ENCODE results near the gene CDC42.

The CDC42 gene

GRCh38 chr1:22037520-22037919, 15.0 kb upstream of the CDC42 start:
- peak; percentile 17 for DNase-seq (ENCODE audit: low read depth, low spot score)

GRCh38 chr1:22038036-22038435, 14.5 kb upstream of the CDC42 start:
- no peak for DNase-seq (ENCODE audit: low read depth, low spot score)

GRCh38 chr1:22039594-22040285, 12.8 kb upstream of the CDC42 start:
- DNase-seq (ENCODE audit: low read depth, low spot score): peak; percentile 65

- no peak for DNase-seq (ENCODE audit: low read depth, low spot score)
Measured at GRCh38 chr1:22040286-22040623, 12.3 kb upstream of the CDC42 start.

DNA sequence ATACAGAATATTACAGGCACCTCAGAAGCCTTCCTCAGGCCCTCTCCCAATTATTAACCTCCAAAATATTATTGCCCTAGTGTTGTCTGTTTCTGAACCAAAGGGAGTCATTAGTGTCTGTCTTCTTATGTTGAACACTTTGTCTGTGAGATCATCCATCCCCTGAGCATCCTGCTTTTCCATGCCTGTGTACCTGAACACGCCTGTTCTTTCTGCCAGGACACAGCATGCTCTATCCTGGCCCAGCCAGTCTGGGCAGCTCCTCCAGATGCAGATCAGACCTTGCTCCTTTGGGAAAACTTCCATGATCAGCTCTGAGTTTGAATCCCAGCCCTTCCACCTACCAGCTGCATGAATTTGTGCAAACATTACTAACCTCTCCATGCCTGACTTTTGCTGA, 11.0 kb upstream of the CDC42 start:
- DNase-seq (ENCODE audit: low read depth, low spot score): no peak

DNA sequence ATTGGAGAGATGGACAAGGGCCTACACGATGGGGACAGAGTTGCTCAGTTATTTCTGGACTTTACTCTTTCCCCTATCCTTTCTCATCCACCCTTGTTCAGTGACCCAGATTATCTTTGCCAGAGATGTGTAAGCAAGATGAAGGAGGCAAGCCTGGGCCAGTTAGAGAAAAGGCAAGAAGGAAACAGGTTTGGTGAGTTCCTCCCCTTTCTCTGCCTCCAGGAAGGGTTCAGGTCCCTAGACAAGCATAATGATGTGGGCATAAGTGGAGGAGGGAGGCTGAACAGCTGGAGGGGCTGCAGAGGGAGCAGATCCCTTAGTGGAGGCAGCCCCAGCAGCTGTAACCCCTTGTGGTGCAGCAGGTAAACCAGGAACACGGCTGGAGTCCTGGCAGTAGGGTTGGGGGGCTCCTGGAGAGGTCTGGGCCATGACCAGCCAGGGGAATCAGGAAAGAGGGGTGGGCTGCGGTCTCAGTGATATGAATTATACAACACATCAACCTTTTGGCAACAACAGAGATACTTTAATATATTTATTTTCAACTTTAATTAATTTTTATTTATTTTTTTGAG, 9.2 kb upstream of the CDC42 start:
- DNase-seq (ENCODE audit: low read depth, low spot score): peak; percentile 84

GRCh38 chr1:22044690-22045420, 7.7 kb upstream of the CDC42 start:
- no peak for DNase-seq (ENCODE audit: low read depth, low spot score)

DNA sequence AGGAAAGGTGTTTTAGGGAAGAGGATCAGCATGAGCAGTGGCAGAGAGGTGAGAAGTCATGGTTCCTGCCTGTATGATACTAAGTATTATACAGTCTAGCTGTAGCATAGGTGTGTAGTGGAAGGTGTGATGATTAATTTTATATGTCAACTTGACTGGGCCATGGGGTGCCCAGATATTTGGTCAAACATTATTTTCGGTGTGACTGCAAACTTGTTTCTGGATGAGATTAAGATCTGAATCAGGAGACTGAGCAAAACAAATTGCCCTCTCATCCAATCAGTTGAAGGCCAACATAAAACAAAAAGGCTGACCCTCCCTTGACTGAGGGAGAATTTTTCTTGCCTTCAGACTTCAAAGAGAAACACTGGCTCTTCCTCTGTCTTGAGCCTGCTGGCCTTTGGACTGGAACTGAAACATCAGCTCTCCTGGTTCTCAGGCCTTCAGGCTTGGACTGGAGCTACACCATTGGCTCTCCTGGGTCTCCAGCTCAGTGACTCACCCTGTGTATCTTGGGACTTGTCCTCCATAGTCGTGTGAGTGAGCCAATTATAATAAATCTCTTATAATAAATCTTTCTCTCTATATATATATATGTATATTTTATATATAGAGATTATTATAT, 6.8 kb upstream of the CDC42 start:
- no peak for DNase-seq (ENCODE audit: low read depth, low spot score)

- peak; percentile 18 for DNase-seq (ENCODE audit: low read depth, low spot score)
Measured at GRCh38 chr1:22048351-22049192, 3.9 kb upstream of the CDC42 start.

DNA sequence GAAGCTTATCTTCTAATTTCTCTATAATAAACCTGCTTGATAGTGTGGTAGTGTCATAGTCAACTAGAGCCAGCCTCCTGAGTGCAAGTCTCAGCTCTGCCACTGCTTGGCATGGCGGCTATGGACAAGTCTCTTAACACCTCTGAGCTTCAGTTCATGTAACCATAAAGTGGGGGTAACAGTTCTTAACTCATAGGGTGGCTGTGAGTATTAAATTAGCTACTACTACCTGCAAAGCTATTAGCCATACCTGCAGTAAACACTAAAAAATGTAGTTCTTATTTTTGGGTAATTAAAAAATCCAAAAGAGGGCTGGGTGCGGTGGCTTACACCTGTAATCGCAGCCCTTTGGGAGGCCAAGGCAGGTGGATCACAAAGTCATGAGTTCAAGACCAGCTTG, 2.2 kb upstream of the CDC42 start:
- no peak for DNase-seq (ENCODE audit: low read depth, low spot score)

- no peak for DNase-seq (ENCODE audit: low read depth, low spot score)
Measured at GRCh38 chr1:22051607-22052114, 848 bp upstream of the CDC42 start.

DNA sequence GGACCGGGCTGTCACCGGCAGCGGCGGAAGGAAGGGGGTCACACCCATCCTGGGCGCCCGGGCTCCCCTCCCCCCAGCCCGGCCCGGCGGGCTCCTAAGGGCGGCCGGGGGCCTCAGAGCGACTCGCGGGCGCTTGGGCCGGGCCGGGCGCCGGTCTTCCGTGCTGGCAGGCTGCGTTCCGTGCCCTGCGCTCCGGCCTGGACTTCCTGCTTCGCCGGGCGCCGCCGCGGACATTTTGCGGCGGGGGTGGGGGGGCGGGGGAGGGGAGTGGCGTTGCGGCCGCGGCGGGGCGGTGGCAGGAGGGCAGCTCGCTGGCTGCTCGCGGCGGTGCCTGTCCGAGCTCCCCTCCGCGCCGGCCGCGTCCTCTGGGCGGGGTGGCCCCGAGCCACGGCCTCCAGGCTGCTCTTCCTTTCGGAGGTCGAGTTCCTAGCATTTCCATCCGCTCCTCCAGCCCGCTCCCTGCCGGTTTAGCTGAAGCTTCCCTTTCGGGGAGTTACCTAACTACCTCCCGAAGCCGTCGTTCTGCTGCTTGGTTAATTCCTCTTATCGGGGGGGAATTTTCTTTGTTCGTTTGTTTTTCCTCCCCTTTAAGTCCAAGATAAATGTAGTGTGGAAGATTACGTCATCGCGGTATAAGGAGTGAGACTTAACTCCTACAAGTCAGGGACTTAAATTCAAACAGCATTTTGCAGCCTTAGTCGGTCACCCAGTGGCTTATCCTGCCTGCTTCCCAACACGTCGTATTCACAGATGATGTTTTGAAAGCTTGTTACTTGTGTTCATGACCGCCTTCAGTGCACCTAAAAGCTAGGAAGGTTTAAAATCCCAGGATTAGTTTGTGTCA, 730 bp downstream of the CDC42 start:
- DNase-seq (ENCODE audit: low read depth, low spot score): peak; percentile 80

- no peak for DNase-seq (ENCODE audit: low read depth, low spot score)
Measured at GRCh38 chr1:22053861-22054770, 1.6 kb downstream of the CDC42 start.

- DNase-seq (ENCODE audit: low read depth, low spot score): peak; percentile 58
Measured at GRCh38 chr1:22055463-22055862, 3.0 kb downstream of the CDC42 start.

DNA sequence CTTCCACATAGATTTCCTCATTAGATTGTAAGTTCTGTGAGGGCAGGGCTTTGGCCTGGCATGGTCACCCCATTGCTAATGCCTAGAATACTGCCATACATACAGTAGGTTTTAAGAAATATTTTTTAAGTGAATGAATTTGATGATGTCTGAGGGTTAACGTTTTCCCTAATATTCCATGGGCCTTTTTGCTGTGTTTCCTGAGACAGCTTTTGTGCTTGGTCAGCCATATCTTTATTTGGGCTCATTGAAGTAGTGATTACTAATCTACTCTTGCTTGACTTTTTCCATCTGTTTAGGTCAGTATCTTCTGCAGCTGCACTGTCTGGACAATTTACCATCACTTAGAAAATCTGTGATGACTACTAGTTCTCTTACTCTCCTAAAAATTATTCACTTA, 3.5 kb downstream of the CDC42 start:
- no peak for DNase-seq (ENCODE audit: low read depth, low spot score)

- DNase-seq (ENCODE audit: low read depth, low spot score): no peak
Measured at GRCh38 chr1:22056936-22057335, 4.4 kb downstream of the CDC42 start.

- DNase-seq (ENCODE audit: low read depth, low spot score): no peak
Measured at GRCh38 chr1:22057861-22058260, 5.4 kb downstream of the CDC42 start.

DNA sequence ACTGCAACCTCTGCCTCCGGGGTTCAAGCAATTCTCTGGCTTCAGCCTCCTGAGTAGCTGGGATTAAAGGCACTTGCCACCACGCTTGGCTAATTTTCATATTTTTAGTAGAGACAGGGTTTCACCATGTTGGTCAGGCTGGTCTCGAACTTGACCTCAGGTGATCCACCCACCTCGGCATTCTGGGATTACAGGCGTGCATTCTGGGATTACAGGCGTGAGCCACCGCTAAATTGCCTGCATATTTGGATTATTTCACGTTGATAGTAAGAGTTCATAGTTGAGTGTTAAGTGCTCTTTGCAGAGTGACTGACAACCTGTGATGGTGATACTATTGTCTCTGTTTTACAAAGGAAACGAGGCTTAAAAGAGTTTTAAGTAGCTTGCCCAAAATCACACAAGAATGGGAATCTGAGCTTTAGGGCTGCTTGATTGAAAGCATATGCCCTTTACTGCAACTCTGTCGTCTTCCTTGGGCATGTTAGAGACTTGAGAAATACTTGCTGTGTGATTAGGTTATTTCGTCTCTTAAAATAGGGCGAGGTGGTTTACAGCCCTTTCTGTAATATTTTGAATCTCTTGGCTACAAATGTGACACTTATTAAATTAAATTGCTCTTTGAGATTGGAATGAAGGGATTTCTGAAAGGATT, 12.4 kb downstream of the CDC42 start:
- DNase-seq (ENCODE audit: low read depth, low spot score): no peak

DNA sequence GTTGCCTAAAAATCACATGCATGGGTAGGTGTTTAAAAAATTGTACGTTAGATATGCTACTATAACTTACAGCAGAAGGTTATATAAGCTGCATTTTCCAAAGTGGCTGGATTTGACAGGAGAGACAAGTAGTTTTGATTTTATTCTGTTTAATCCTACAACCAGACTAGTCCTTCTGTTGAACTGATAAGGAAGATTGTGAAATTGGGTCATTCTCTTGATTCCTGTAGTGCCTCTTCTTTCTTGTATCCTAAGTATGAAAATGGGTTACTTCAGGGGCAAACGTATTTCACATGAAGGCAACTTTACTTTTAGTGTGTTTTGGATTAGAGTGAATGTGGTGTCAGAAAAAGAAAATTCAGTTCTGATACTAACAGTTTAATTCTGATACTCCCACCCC, 19.0 kb downstream of the CDC42 start:
- no peak for DNase-seq (ENCODE audit: low read depth, low spot score)

Data from ELF-1 (cell line).